MCF 10A (cell line): ENCODE measurements around the gene TAF9. TPM values are rescaled to one million over a fixed set of nuclear protein-coding genes. Genes with fewer than 3 reads are reported as not detected.

Source experiments
- BruUV-seq: library from RNA; stranded (reverse); fragments of 400-500 nt; replicated peaks from 2 replicates; lab custom pipeline; 2021; lab: Mats Ljungman, UMichigan
- CTCF ChIA-PET: fragments of 300-600 bp; sonication (Branson Sonifier 250); formaldehyde crosslinking; extraction: SDS; loops from one replicate; lab custom pipeline; 2021; ENCODE audit warnings: antibody characterized with exemption, inconsistent platforms; lab: Yijun Ruan, JAX
- POLR2A ChIA-PET: fragments of 300-600, 350-650 bp; sonication (Branson Sonifier 250); formaldehyde crosslinking; extraction: SDS; loops from one replicate; lab custom pipeline; 2020; ENCODE audit warnings: antibody characterized with exemption, inconsistent platforms; lab: Yijun Ruan, JAX
- DNase-seq: peaks from one replicate; pipeline ENCODE4 v3.0.0-alpha.2; 2018; ENCODE audit not compliant: unreplicated experiment
- H3K27ac Mint-ChIP-seq: one replicate; pipeline ENCODE4 v1.8.0; 2022; ENCODE audit warnings: mild to moderate bottlenecking, low read depth, mixed read lengths; ENCODE audit not compliant: unreplicated experiment
- H3K27me3 Mint-ChIP-seq: one replicate; pipeline ENCODE4 v1.8.0; 2022; ENCODE audit warnings: mixed read lengths; ENCODE audit not compliant: insufficient read depth, unreplicated experiment
- H3K36me3 Mint-ChIP-seq: one replicate; pipeline ENCODE4 v1.8.0; 2022; ENCODE audit warnings: mild to moderate bottlenecking, moderate library complexity, mixed read lengths; ENCODE audit not compliant: insufficient read depth, unreplicated experiment
- H3K4me1 Mint-ChIP-seq: one replicate; pipeline ENCODE4 v1.8.0; 2022; ENCODE audit warnings: mixed read lengths; ENCODE audit not compliant: insufficient read depth, unreplicated experiment
- H3K4me3 Mint-ChIP-seq: one replicate; pipeline ENCODE4 v1.8.0; 2022; ENCODE audit warnings: mild to moderate bottlenecking, moderate library complexity, mixed read lengths; ENCODE audit not compliant: unreplicated experiment
- H3K9me3 Mint-ChIP-seq: one replicate; pipeline ENCODE4 v1.8.0; 2022; ENCODE audit warnings: mixed read lengths; ENCODE audit not compliant: unreplicated experiment
- CTCF ChIP-seq: fragments of 200-600 bp; IDR thresholded peaks from one replicate; pipeline ENCODE4 v1.8.0; 2022; ENCODE audit warnings: antibody characterized with exemption, mild to moderate bottlenecking; ENCODE audit not compliant: unreplicated experiment
- intact Hi-C: fragments of 100-400 bp; cut with micrococcal nuclease; formaldehyde crosslinking; loops from 2 replicates; pipeline ENCODE4 v1.14.1; 2022
- total RNA-seq: library from RNA; stranded (reverse); gene quantifications from 2 replicates; pipeline ENCODE4 v1.2.3, GENCODE V29; 2022

TAF9 gene
- total RNA-seq, 1 experiment from 2014 or later = 149 TPM

GRCh38 chr5:69315972-69316371, 53.3 kb downstream of the TAF9 start:
- no peak for DNase-seq
- ChIA-PET POLR2A (no interaction called here), CTCF (no interaction called here)
- no peak for TF ChIP-seq CTCF
- no peaks in the 10 kb centered on the region for H3K9me3 Mint-ChIP-seq
- intact Hi-C loops = no loop called here
- no peaks in the 10 kb centered on the region for H3K27me3 Mint-ChIP-seq
- no peak overlapping the region for H3K27ac Mint-ChIP-seq
- peaks cover 28% of the 10 kb centered on the region for H3K36me3 Mint-ChIP-seq
- BruUV-seq = no TSS peak
- no peaks in the 10 kb centered on the region for H3K4me1 Mint-ChIP-seq
- no peak overlapping the region for H3K4me3 Mint-ChIP-seq

Other genes starting within 250 kb of the TAF9 start
- gene CCNB1, start 202.4 kb downstream of the TAF9 start, total RNA-seq = 84.3 and 120 TPM in 2 replicates
- gene CENPH, start 179.9 kb downstream of the TAF9 start, total RNA-seq = 14.1 and 21.9 TPM in 2 replicates
- gene CDK7, start 134.6 kb downstream of the TAF9 start, total RNA-seq = 43.7 and 48.5 TPM in 2 replicates
- 7.0 and 11.9 TPM in 2 replicates for gene CCDC125, start 36.7 kb downstream of the TAF9 start, total RNA-seq
- 52.4 and 64.3 TPM in 2 replicates for gene AK6, start within 50 bp of the TAF9 start, total RNA-seq
- 21.9 and 25.9 TPM in 2 replicates for gene RAD17, start 298 bp upstream of the TAF9 start, total RNA-seq
- 19.4 and 21.8 TPM in 2 replicates for gene MARVELD2, start 45.6 kb upstream of the TAF9 start, total RNA-seq
- gene OCLN, start 123.3 kb upstream of the TAF9 start, total RNA-seq = 9.0 and 21.7 TPM in 2 replicates
- gene GTF2H2C, start 190.7 kb upstream of the TAF9 start, total RNA-seq = 35.9 and 42.2 TPM in 2 replicates